ENCODE results near the gene WASF2. TPM values are rescaled to one million over a fixed set of nuclear protein-coding genes. Genes with fewer than 3 reads are reported as not detected.

WASF2 gene
- total RNA-seq, 1 experiment from 2014 or later: 134 TPM

- Histone ChIP-seq H3K4me1 (replicated peaks; ENCODE audit: insufficient read depth) (no peaks in the 10 kb centered on the region), H3F3A (ENCODE audit: insufficient read depth, low read depth) (no peaks in the 10 kb centered on the region; the same call in 1 of the 2 replicates), H3K27ac (no peak overlapping the region), H3K9me3 (ENCODE audit: insufficient read depth, low read depth) (no peaks in the 10 kb centered on the region), H3K4me3 (no peak overlapping the region), H3K4me2 (no peak overlapping the region), H2AFZ (no peak overlapping the region), H3K36me3 (ENCODE audit: low read depth) (no peaks in the 10 kb centered on the region), H4K20me1 (ENCODE audit: insufficient read depth) (no peaks in the 10 kb centered on the region; the same call in 1 of the 2 replicates), H3K79me2 (ENCODE audit: low read depth) (0 out of 2 replicates have a peak, but pooled peaks cover 3% of the 10 kb centered on the region), H3K27me3 (ENCODE audit: insufficient read depth, low read depth) (no peaks in the 10 kb centered on the region), H3K9me2 (ENCODE audit: insufficient read depth) (no peaks in the 10 kb centered on the region)
- CTCF ChIA-PET: no interaction called here
- POLR2A ChIA-PET (ENCODE audit: unreplicated experiment): no interaction called here
- no TSS peak for BruUV-seq (replicated peaks)
- intact Hi-C loops (cut with micrococcal nuclease; ENCODE audit: unreplicated experiment): no loop called here
- no peak for DNase-seq
- TF ChIP-seq EZH2 (IDR thresholded peaks at IDR 0.05; ENCODE audit: low read depth): no peak
- no peak for TF ChIP-seq CTCF (conservative IDR thresholded peaks at IDR 0.05)
These were observed 61.5 kb downstream of the WASF2 start for GRCh38 chr1:27428316-27429028.

- H3K27me3 ChIP-seq (ENCODE audit: insufficient read depth, low read depth): no peaks in the 10 kb centered on the region
- no peak overlapping the region for H3K4me3 ChIP-seq
- no peaks in the 10 kb centered on the region; the same call in 1 of the 2 replicates for H3F3A ChIP-seq (ENCODE audit: insufficient read depth, low read depth)
- H3K9me2 ChIP-seq (ENCODE audit: insufficient read depth): no peaks in the 10 kb centered on the region
- H3K36me3 ChIP-seq (ENCODE audit: low read depth): no peaks in the 10 kb centered on the region
- intact Hi-C loops (cut with micrococcal nuclease; ENCODE audit: unreplicated experiment): no loop called here
- 0 out of 2 replicates have a peak, but pooled peaks cover 3% of the 10 kb centered on the region for H3K79me2 ChIP-seq (ENCODE audit: low read depth)
- H3K9me3 ChIP-seq (ENCODE audit: insufficient read depth, low read depth): no peaks in the 10 kb centered on the region
- no peaks in the 10 kb centered on the region for H3K4me1 ChIP-seq (replicated peaks; ENCODE audit: insufficient read depth)
- TF ChIP-seq CTCF (conservative IDR thresholded peaks at IDR 0.05) (no peak), EZH2 (IDR thresholded peaks at IDR 0.05; ENCODE audit: low read depth) (no peak)
- ChIA-PET CTCF (no interaction called here), POLR2A (ENCODE audit: unreplicated experiment) (no interaction called here)
- no peak overlapping the region for H3K4me2 ChIP-seq
- no peak overlapping the region for H2AFZ ChIP-seq
- DNase-seq: no peak
- H3K27ac ChIP-seq: no peak overlapping the region
- BruUV-seq (replicated peaks): no TSS peak
- no peaks in the 10 kb centered on the region; the same call in 1 of the 2 replicates for H4K20me1 ChIP-seq (ENCODE audit: insufficient read depth)
These were observed 62.1 kb downstream of the WASF2 start for GRCh38 chr1:27427816-27428315.

DNA sequence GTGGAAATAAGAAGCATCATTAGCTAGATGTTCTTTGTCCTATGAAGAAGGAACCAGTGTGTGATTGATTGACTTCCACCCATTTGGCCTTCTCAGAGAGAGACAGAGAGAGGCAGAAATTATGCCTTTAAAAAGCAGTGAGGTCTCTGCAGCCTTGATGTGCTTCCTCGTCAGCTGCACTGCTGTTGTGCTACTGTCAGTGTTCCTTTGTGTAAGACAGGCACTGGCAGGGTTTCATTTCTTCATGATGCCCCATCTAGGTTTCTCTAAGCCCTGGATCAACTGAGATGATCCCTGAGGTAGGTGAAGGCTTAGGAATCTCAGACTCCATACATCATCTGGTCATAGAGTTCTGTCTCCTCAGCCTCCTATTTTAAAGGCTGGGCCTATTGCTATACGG is 62.6 kb downstream of the WASF2 start:
- Histone ChIP-seq H3K4me3 (no peak overlapping the region), H3K79me2 (ENCODE audit: low read depth) (0 out of 2 replicates have a peak, but pooled peaks cover 3% of the 10 kb centered on the region), H3F3A (ENCODE audit: insufficient read depth, low read depth) (no peaks in the 10 kb centered on the region; the same call in 1 of the 2 replicates), H3K9me2 (ENCODE audit: insufficient read depth) (no peaks in the 10 kb centered on the region), H3K4me1 (replicated peaks; ENCODE audit: insufficient read depth) (no peaks in the 10 kb centered on the region), H3K9me3 (ENCODE audit: insufficient read depth, low read depth) (no peaks in the 10 kb centered on the region), H3K36me3 (ENCODE audit: low read depth) (no peaks in the 10 kb centered on the region), H3K27me3 (ENCODE audit: insufficient read depth, low read depth) (no peaks in the 10 kb centered on the region), H3K27ac (no peak overlapping the region), H2AFZ (no peak overlapping the region), H3K4me2 (no peak overlapping the region), H4K20me1 (ENCODE audit: insufficient read depth) (no peaks in the 10 kb centered on the region; the same call in 1 of the 2 replicates)
- no TSS peak for BruUV-seq (replicated peaks)
- ChIA-PET CTCF (no interaction called here), POLR2A (ENCODE audit: unreplicated experiment) (interaction anchor here (0.7 kb wide), 1 partner anchor 18 kb away, joined by 6 read pairs; no protein-coding TSS in a partner anchor)
- no peak for DNase-seq
- TF ChIP-seq EZH2 (IDR thresholded peaks at IDR 0.05; ENCODE audit: low read depth): no peak
- no peak for TF ChIP-seq CTCF (conservative IDR thresholded peaks at IDR 0.05)
- intact Hi-C loops (cut with micrococcal nuclease; ENCODE audit: unreplicated experiment): no loop called here

Measured in PC-9 (cell line).